NCI-H2081 (cell line): ENCODE data around the gene LRCH4.
"Not testable (repeated sequence)": the region's sequence is repeated elsewhere in the genome, so short reads cannot be mapped to it uniquely, and the experiment has no call there.

Source experiments
- DNase-seq, 2 experiments: peaks; one replicate each; lab custom pipeline; 2025; lab: John Stamatoyannopoulos, UW

LRCH4 gene

GRCh38 chr7:100544967-100545359 is 41.0 kb downstream of the LRCH4 start:
- no peak for DNase-seq

- DNase-seq = no peak
Observed at GRCh38 chr7:100544386-100544785, 41.5 kb downstream of the LRCH4 start.

- no peak for DNase-seq
Observed at GRCh38 chr7:100543586-100543985, 42.3 kb downstream of the LRCH4 start.

- not testable (repeated sequence) for DNase-seq
Observed at GRCh38 chr7:100541309-100541708, 44.6 kb downstream of the LRCH4 start.

GRCh38 chr7:100540073-100540723 is 45.7 kb downstream of the LRCH4 start:
- DNase-seq = no peak

- DNase-seq = no peak
Observed at GRCh38 chr7:100539436-100540006, 46.4 kb downstream of the LRCH4 start.

GRCh38 chr7:100538654-100539435 is 47.1 kb downstream of the LRCH4 start, which contains the start of gene AGFG2:
TSS of gene AGFG2 (plus strand) at chr7:100539203. CDS start at chr7:100539347, 144 bp downstream.
- DNase-seq = peak; percentile 100

- DNase-seq = no peak
Observed at GRCh38 chr7:100538348-100538653, 47.6 kb downstream of the LRCH4 start.

GRCh38 chr7:100536695-100537094 is 49.2 kb downstream of the LRCH4 start:
- not testable (repeated sequence) for DNase-seq

GRCh38 chr7:100535982-100536381 is 49.9 kb downstream of the LRCH4 start:
- not testable (repeated sequence) for DNase-seq

- no peak for DNase-seq
Observed at GRCh38 chr7:100532165-100533022, 53.5 kb downstream of the LRCH4 start.

- not testable (repeated sequence) for DNase-seq
Observed at GRCh38 chr7:100528108-100528866, 57.6 kb downstream of the LRCH4 start.
